Measurements from ENCODE around the gene ADAMTSL3.
"Not testable (repeated sequence)": the region's sequence is repeated elsewhere in the genome, so short reads cannot be mapped to it uniquely, and the experiment has no call there.

The ADAMTSL3 gene

GRCh38 chr15:83964967-83965366, 311.0 kb downstream of the ADAMTSL3 start:
- DNase-seq (ENCODE audit: low read depth in 2 of 2): not testable (repeated sequence)

GRCh38 chr15:83970295-83970890, 316.5 kb downstream of the ADAMTSL3 start:
- no peak for DNase-seq (ENCODE audit: low read depth in 2 of 2)

- DNase-seq (ENCODE audit: low read depth in 2 of 2): no peak
These were observed 318.1 kb downstream of the ADAMTSL3 start for GRCh38 chr15:83971992-83972391.

- no peak for DNase-seq (ENCODE audit: low read depth in 2 of 2)
These were observed 319.9 kb downstream of the ADAMTSL3 start for GRCh38 chr15:83973816-83974215.

- no peak for DNase-seq (ENCODE audit: low read depth in 2 of 2)
These were observed 324.1 kb downstream of the ADAMTSL3 start for GRCh38 chr15:83977992-83978391.

- DNase-seq (ENCODE audit: low read depth in 2 of 2): no peak
These were observed 324.7 kb downstream of the ADAMTSL3 start for GRCh38 chr15:83978588-83978987.

GRCh38 chr15:83980637-83981036, 326.7 kb downstream of the ADAMTSL3 start:
- DNase-seq (ENCODE audit: low read depth in 2 of 2): no peak

- no peak for DNase-seq (ENCODE audit: low read depth in 2 of 2)
These were observed 328.8 kb downstream of the ADAMTSL3 start for GRCh38 chr15:83982748-83983147.

GRCh38 chr15:83983634-83984458, 329.9 kb downstream of the ADAMTSL3 start:
- DNase-seq (ENCODE audit: low read depth in 2 of 2): no peak

- no peak for DNase-seq (ENCODE audit: low read depth in 2 of 2)
These were observed 330.7 kb downstream of the ADAMTSL3 start for GRCh38 chr15:83984601-83985000.

- no peak for DNase-seq (ENCODE audit: low read depth in 2 of 2)
These were observed 337.2 kb downstream of the ADAMTSL3 start for GRCh38 chr15:83991163-83991562.

- DNase-seq (ENCODE audit: low read depth in 2 of 2): no peak
These were observed 338.6 kb downstream of the ADAMTSL3 start for GRCh38 chr15:83992324-83993031.

- no peak for DNase-seq (ENCODE audit: low read depth in 2 of 2)
These were observed 339.7 kb downstream of the ADAMTSL3 start for GRCh38 chr15:83993591-83993990.

GRCh38 chr15:83998486-83998885, 344.6 kb downstream of the ADAMTSL3 start:
- no peak for DNase-seq (ENCODE audit: low read depth in 2 of 2)

- DNase-seq (ENCODE audit: low read depth in 2 of 2): no peak
These were observed 345.6 kb downstream of the ADAMTSL3 start for GRCh38 chr15:83999396-84000135.

- no peak for DNase-seq (ENCODE audit: low read depth in 2 of 2)
These were observed 347.1 kb downstream of the ADAMTSL3 start for GRCh38 chr15:84001037-84001436.

- DNase-seq (ENCODE audit: low read depth in 2 of 2): no peak
These were observed 347.7 kb downstream of the ADAMTSL3 start for GRCh38 chr15:84001655-84002054.

- no peak for DNase-seq (ENCODE audit: low read depth in 2 of 2)
These were observed 350.0 kb downstream of the ADAMTSL3 start for GRCh38 chr15:84003791-84004503.

GRCh38 chr15:84006421-84006820, 352.5 kb downstream of the ADAMTSL3 start:
- DNase-seq (ENCODE audit: low read depth in 2 of 2): no peak

GRCh38 chr15:84009616-84010015, 355.7 kb downstream of the ADAMTSL3 start:
- DNase-seq (ENCODE audit: low read depth in 2 of 2): no peak

- no peak for DNase-seq (ENCODE audit: low read depth in 2 of 2)
These were observed 356.3 kb downstream of the ADAMTSL3 start for GRCh38 chr15:84010246-84010645.

All from stimulated activated CD8-positive, alpha-beta memory T cell treated with anti-CD3 and anti-CD28 coated beads, Interleukin-7, amount 100 ng/mL, for 4 hours (primary cell).